HG03139 (cell line): ENCODE measurements around the gene GSG1.
"Not testable (repeated sequence)": the region's sequence is repeated elsewhere in the genome, so short reads cannot be mapped to it uniquely, and the experiment has no call there.

Experiments
- ATAC-seq: cut with Tn5 transposase; IDR thresholded peaks from one replicate; pipeline ENCODE4 v1.9.1; 2021; ENCODE audit not compliant: unreplicated experiment

The GSG1 gene

GRCh38 chr12:13066014-13066413, 37.5 kb downstream of the GSG1 start:
- no peak for ATAC-seq

DNA sequence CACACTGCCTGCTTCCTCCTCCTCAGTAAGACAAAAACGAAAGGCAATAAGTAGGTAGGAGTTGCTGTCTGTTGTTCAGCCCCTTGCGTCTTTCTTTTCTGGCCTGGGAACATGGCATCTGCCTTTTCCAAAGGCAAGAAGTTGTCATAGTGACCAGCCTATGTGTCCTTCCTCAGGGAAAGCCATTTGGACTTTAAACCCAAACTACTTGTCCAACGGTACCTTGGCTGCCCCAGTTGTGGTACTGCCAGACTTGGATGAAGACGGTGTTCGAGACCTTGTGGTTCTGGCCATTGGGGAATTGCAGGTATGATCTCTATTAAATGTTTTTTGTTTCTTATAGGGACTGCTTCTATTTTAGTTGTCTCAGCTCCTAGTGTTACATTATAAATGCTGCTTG, 40.8 kb downstream of the GSG1 start:
- no peak for ATAC-seq

DNA sequence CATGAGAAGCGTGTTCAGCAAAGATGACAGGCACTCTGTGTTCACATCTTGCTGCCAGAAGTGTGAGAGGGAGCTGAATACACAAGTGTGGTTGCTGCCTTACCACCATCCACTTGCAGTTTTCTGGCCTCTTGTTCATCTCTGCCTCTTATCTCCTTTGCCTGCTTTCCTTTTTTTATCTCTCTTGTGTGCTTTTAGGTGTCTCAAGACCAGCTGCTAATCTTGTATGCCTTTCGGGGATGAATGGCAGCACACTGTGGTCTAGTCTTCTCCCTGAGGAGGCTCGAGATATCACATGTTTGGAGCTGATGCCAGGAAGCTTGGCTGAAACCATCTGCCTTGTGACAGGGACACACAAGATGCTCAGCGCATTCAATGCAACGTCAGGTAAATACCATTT, 42.1 kb downstream of the GSG1 start:
- ATAC-seq, result no peak

- no peak for ATAC-seq
Measured at GRCh38 chr12:13060581-13060980, 42.9 kb downstream of the GSG1 start.

DNA sequence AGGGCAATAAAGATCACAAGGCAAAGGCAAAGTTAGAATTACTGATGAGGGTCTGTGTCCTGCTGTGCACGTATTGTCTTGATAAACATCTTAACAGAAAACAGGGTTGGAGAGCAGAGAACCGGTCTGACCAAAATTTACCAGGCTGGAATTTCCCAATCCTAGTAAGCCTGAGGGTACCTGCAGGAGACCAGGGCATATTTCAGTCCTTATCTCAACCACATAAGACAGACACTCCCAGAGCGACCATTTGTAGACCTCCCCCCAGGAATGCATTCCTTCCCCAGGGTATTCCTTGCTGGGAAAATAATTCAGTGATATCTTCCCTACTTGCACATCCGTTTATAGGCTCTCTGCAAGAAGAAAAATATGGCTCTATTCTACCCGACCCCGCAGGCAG, 49.9 kb downstream of the GSG1 start:
- not testable (repeated sequence) for ATAC-seq

DNA sequence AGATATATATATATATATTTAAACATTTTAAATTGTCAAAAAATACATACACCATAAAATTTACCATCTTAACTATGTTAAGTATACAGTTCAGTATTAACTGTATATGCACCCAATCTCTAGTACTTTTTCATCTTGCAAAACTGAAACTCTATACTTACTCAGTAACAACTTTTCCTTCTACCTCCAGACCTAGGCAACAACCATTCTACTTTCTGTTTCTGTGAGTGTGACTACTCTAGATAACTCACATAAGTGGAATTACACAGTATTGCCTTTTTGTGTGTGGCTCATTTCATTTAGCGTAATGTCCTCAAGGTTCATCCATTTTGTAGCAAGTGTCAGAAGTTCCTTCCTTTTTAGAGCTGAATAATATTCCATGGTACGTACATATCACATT, 51.0 kb downstream of the GSG1 start:
- ATAC-seq, result no peak

DNA sequence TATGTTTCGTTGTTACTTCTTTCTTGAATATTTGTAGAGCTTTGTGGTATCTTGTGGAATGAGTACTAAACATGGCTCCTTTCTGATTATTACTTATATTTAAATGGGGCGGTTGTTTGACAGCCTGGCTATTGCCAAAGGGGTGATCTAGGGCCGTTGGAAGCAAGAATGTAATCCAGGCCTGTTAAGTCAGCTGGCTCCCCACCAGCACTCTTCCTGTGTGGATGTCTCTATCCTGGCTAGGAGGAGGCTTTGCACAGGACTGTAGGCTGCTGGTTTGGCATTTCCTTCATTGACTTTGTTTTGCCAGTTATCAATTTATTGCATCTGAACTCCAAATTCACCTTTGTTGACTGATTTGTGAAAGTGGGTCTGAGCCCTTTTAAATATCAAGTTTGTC, 53.7 kb downstream of the GSG1 start:
- no peak for ATAC-seq

DNA sequence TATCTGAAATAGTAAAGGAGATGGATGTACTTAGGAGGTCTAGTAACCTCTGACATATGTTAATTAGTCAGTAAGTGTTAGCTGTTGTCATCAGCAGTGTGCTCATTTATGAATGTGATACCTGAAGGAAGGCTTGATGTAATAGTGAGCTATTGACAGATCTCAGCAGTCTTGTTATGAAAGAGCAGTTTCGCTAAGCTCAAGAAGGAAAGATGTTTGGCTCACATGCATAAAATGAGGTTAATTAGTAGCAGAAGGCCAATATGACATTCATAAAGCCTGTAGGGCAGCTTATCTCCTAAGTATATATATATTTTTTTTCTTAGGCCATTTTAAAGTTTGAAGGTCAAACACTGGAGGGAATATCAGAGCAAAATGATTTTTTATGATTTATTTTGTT, 56.5 kb downstream of the GSG1 start:
- ATAC-seq, result peak; percentile 58

- no peak for ATAC-seq
Measured at GRCh38 chr12:13045816-13046215, 57.7 kb downstream of the GSG1 start.

GRCh38 chr12:13044906-13045299, 58.6 kb downstream of the GSG1 start:
- ATAC-seq, result no peak

- ATAC-seq, result no peak
Measured at GRCh38 chr12:13044002-13044905, 59.2 kb downstream of the GSG1 start, which contains the start of gene FAM234B. TSS of gene FAM234B (plus strand) at chr12:13044381. CDS start at chr12:13044404, 23 bp downstream.

- no peak for ATAC-seq
Measured at GRCh38 chr12:13042666-13043230, 60.7 kb downstream of the GSG1 start.

DNA sequence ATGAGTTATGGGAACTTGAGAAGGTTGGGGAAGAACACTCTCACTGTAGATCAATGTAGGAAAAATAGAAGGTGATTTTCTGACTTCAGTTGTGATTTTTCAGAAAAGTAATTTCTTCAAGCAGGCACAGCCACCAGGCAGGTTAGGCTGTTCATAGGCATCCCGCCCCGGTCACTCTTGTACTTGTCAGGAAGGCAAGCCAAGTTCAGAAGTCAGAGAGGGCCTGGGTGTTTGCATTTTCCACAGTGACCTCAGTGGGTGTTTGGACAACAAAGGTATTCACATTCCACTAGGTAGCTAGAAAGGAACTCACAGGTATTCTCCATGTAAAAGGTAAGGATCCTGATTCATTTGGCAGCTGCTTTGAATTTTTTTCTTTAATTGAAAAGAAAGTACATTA, 62.2 kb downstream of the GSG1 start:
- ATAC-seq, result no peak

DNA sequence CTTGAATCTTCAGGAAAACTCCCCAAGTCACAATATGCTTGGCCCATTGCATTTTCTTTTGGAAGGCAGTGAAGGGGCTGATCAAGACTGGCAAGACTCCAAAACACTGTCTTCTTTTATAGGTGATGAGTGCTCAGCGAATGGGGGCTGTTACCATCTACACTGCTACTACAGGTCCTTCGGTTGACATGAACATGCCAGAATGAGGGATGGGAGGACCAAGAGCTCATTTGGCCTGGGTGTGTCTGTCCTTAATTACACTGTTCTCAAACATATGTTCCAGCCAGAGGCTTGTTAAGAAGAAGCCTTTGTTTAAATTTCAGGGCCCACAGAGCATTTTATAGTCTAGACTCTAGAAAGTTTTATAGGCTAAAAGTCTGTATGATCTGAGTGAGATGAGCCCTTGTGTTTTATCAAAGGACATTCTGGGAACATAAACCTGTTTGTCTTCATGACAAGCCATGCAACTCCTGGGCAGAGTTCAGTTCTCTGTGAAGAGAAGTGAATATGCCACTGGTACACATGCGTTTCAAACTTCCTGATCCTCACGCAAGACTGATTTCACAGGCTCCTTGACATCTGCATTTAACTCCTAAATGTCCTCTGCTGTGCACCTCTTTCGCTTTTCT, 64.0 kb downstream of the GSG1 start:
- no peak for ATAC-seq

- ATAC-seq, result no peak
Measured at GRCh38 chr12:13038491-13039161, 64.8 kb downstream of the GSG1 start.

GRCh38 chr12:13036881-13037280, 66.6 kb downstream of the GSG1 start:
- ATAC-seq, result no peak

DNA sequence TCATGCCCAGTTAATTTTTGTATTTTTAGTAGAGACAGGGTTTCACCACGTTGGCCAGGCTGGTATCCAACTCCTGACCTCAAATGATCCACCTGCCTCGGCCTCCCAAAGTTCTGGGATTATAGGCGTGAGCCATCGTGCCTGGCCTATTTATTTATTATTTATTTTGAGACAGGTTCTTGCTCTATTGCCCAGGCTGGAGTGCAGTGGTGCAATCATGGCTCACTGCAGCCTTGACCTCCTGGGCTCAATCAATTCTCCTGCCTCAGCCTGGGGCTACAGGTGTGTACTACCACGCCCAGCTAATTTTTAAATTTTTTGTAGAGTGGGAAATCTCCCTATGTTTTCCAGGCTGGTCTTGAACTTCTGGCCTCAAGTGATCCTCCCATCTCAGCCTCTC, 68.1 kb downstream of the GSG1 start:
- ATAC-seq, result not testable (repeated sequence)
